SK-N-SH (cell line): Measurements from ENCODE around the gene UGT1A7.
A peak's percentile ranks its signal among the peaks of the same experiment; 100 is the strongest.

ENCODE experiments used
- CHD2 ChIP-seq: fragments of 150-350 bp; IDR thresholded peaks from 2 replicates; pipeline ENCODE4 v1.6.1; 2018; ENCODE audit warnings: low read length; ENCODE audit not compliant: partially characterized antibody
- CTCF ChIP-seq: fragments of 200-600 bp; sonication (generic); IDR thresholded peaks from 2 replicates; pipeline ENCODE4 v1.6.1; 2017; ENCODE audit warnings: antibody characterized with exemption, mild to moderate bottlenecking, moderate library complexity
- ELF1 ChIP-seq: IDR thresholded peaks from 2 replicates; pipeline ENCODE4 v1.4.0; 2012
- EP300 ChIP-seq, 2 experiments: IDR thresholded peaks; 2 replicates each; pipeline versions ENCODE4 v1.4.0 to v1.6.1; 2012; ENCODE audit warnings: borderline replicate concordance in 1 of 2, low read depth in 1 of 2, low read length in 1 of 2
- FOXJ3 ChIP-seq: sonication (generic); formaldehyde crosslinking; IDR thresholded peaks from 2 replicates; pipeline ENCODE4 v1.5.1; 2020; ENCODE audit warnings: mild to moderate bottlenecking, missing genetic modification reagents
- MAX ChIP-seq: IDR thresholded peaks from 2 replicates; pipeline ENCODE4 v1.4.0; 2012; ENCODE audit warnings: low read depth
- MXI1 ChIP-seq: IDR thresholded peaks from 2 replicates; pipeline ENCODE4 v1.6.1; 2012; ENCODE audit warnings: mild to moderate bottlenecking, low read depth, low read length, improper control_type of control experiment
- POLR2AphosphoS5 ChIP-seq: IDR thresholded peaks from 2 replicates; pipeline ENCODE4 v1.6.1; 2012; ENCODE audit warnings: low read depth, low read length
- RAD21 ChIP-seq: IDR thresholded peaks from 2 replicates; pipeline ENCODE4 v1.6.1; 2012; ENCODE audit warnings: mild to moderate bottlenecking, low read length
- REST ChIP-seq: IDR thresholded peaks from 2 replicates; pipeline ENCODE4 v1.6.1; 2012; ENCODE audit warnings: mild to moderate bottlenecking, low read depth, low read length, moderate library complexity
- RFX5 ChIP-seq: IDR thresholded peaks from 2 replicates; pipeline ENCODE4 v1.6.1; 2012; ENCODE audit warnings: mild to moderate bottlenecking, improper control_type of control experiment, low read length
- TAF1 ChIP-seq: IDR thresholded peaks from 2 replicates; pipeline ENCODE4 v1.6.1; 2012; ENCODE audit warnings: low read depth, mild to moderate bottlenecking, low read length, moderate library complexity, borderline replicate concordance
- USF1 ChIP-seq: IDR thresholded peaks from 2 replicates; pipeline ENCODE4 v1.4.0; 2012; ENCODE audit warnings: low read depth, borderline replicate concordance

GRCh38 chr2:233643128-233643527 lies 38.6 kb upstream of the UGT1A7 start:
- TF ChIP-seq CTCF (peak; percentile 11; the same call in 1 of the 2 replicates), POLR2AphosphoS5 (no peak), RAD21 (no peak), RFX5 (no peak), ELF1 (no peak), MAX (no peak), EP300 (IDR thresholded peaks at IDR 0.05; ENCODE audit: borderline replicate concordance in 1 of 2, low read depth in 1 of 2, low read length in 1 of 2) (no peak), MXI1 (no peak), REST (no peak), FOXJ3 (no peak), TAF1 (no peak), CHD2 (no peak), USF1 (no peak)
